Measurements from ENCODE around the gene FRY.

FRY gene

DNA sequence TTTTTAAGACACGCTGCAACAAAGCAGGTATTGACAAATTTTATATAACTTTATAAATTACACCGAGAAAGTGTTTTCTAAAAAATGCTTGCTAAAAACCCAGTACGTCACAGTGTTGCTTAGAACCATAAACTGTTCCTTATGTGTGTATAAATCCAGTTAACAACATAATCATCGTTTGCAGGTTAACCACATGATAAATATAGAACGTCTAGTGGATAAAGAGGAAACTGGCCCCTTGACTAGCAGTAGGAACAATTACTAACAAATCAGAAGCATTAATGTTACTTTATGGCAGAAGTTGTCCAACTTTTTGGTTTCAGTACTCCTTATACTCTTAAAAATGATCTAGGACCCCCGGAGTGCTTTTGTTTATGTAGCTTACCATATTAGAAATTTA lies 284.9 kb downstream of the FRY start:
- no peak for DNase-seq (ENCODE audit: extremely low spot score)
- ChIA-PET POLR2A (no interaction called here), CTCF (interaction anchor here (1.4 kb wide), 1 partner anchor 407 kb away, joined by 4 read pairs; no protein-coding TSS in a partner anchor)

DNA sequence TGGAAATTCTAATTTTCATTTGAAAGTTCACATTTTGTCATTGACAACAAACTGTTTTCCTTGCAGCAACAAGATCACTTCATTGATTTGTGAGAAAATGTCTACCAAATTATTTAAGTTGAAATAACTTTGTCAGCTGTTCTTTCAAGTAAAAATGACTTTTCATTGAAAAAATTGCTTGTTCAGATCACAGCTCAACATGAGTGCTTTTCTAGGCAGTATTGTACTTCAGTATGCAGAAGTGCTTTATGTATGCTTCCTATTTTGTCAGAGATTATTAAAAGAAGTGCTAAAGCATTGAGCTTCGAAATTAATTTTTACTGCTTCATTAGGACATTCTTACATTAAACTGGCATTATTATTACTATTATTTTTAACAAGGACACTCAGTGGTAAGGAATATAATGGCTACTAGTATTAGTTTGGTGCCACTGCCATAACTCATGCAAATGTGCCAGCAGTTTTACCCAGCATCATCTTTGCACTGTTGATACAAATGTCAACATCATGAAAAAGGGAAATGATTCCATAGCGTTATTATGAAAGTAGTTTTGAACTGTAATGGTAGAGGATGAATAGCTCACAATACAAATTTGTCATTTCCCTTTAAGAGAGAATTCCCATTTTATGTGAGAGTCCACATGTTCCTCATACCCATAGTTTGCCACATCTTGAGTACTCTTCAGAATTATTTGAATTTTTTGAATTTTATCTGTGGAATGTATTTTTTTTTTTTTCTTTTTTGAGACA lies 286.3 kb downstream of the FRY start:
- no peak for DNase-seq (ENCODE audit: extremely low spot score)
- ChIA-PET CTCF (no interaction called here), POLR2A (no interaction called here)
- TF ChIP-seq SP1 (IDR thresholded peaks at IDR 0.05) (no peak), NFRKB (IDR thresholded peaks at IDR 0.05) (no peak), TARDBP (IDR thresholded peaks at IDR 0.05) (no peak), BHLHE40 (IDR thresholded peaks at IDR 0.05; ENCODE audit: borderline replicate concordance) (no peak), FOXK2 (IDR thresholded peaks at IDR 0.05) (no peak), ARNT (IDR thresholded peaks at IDR 0.05) (no peak), HDGF (IDR thresholded peaks at IDR 0.05; ENCODE audit: borderline replicate concordance) (no peak), ELF4 (IDR thresholded peaks at IDR 0.05) (no peak), ZNF384 (IDR thresholded peaks at IDR 0.05) (no peak), SUZ12 (IDR thresholded peaks at IDR 0.05) (no peak), CTBP1 (IDR thresholded peaks at IDR 0.05; ENCODE audit: borderline replicate concordance) (no peak)

More for the DNA sequence above, 284.9 kb downstream of the FRY start:
- TF ChIP-seq, protein P1, sequence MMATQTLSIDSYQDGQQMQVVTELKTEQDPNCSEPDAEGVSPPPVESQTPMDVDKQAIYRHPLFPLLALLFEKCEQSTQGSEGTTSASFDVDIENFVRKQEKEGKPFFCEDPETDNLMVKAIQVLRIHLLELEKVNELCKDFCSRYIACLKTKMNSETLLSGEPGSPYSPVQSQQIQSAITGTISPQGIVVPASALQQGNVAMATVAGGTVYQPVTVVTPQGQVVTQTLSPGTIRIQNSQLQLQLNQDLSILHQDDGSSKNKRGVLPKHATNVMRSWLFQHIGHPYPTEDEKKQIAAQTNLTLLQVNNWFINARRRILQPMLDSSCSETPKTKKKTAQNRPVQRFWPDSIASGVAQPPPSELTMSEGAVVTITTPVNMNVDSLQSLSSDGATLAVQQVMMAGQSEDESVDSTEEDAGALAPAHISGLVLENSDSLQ (IDR thresholded peaks at IDR 0.05) = no peak
- no peak for TF ChIP-seq BHLHE40 (IDR thresholded peaks at IDR 0.05; ENCODE audit: borderline replicate concordance)
- TF ChIP-seq FOXA1 (IDR thresholded peaks at IDR 0.05) = no peak
- no peak for TF ChIP-seq LEF1 (IDR thresholded peaks at IDR 0.05; ENCODE audit: borderline replicate concordance)
- no peak for TF ChIP-seq ARNT (IDR thresholded peaks at IDR 0.05)
- no peak for TF ChIP-seq ELF4 (IDR thresholded peaks at IDR 0.05)
- no peak for TF ChIP-seq TARDBP (IDR thresholded peaks at IDR 0.05)
- TF ChIP-seq FOXK2 (IDR thresholded peaks at IDR 0.05) = no peak
- TF ChIP-seq CTBP1 (IDR thresholded peaks at IDR 0.05; ENCODE audit: borderline replicate concordance) = no peak
- no peak for TF ChIP-seq SUZ12 (IDR thresholded peaks at IDR 0.05)
- no peak for TF ChIP-seq FOXM1 (IDR thresholded peaks at IDR 0.05; ENCODE audit: borderline replicate concordance)

DNA sequence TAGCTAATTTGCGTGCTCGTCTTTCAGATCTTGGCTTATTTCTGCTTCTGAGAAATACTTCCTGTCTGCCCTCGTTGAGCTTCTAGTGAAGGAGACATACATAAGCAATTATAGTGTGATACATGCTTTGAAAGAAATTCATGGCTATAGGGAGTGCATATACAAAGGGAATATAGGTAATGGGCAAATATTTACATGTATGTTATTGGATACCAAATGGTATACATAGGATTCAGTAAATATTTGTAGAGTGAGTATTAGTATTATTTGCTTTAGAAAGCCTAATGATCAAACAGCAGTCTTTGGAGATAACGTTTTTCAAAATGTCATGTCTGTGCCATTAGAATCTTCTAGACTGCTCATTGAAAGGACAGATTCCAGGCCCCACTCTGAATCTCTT lies 289.0 kb downstream of the FRY start:
- no peak for TF ChIP-seq NFRKB (IDR thresholded peaks at IDR 0.05)
- no peak for DNase-seq (ENCODE audit: extremely low spot score)
- ChIA-PET CTCF (no interaction called here), POLR2A (no interaction called here)

DNA sequence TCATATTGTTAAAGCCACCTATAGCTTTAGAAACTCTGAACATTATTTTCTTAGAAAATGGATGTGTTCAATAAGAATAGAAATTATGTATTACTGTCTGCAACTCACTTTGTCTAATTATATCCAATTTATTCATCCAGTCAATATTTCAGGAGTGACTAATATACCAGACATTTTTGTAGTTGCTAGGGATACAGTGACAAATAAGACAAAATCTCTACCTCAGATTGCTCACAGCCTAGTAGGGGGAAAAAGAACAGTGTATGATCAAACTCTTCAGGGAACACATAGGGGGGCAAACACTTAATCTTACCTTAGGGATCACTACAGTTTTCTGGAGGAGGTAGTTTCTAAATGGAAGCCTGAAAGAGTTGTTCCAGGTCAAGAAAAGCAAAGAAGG lies 292.3 kb downstream of the FRY start:
- DNase-seq (ENCODE audit: extremely low spot score) = no peak
- POLR2A ChIA-PET = interaction anchor here (2.1 kb wide), 1 partner anchor 9 kb away, joined by 13 read pairs; the partner anchor contains the start of genes BRCA2 and ZAR1L
- TF ChIP-seq LEF1 (IDR thresholded peaks at IDR 0.05; ENCODE audit: borderline replicate concordance) (no peak), ELF4 (IDR thresholded peaks at IDR 0.05) (no peak), L3MBTL2 (conservative IDR thresholded peaks at IDR 0.05) (no peak), FOXK2 (IDR thresholded peaks at IDR 0.05) (no peak), CTBP1 (IDR thresholded peaks at IDR 0.05; ENCODE audit: borderline replicate concordance) (no peak), ARNT (IDR thresholded peaks at IDR 0.05) (no peak), SUZ12 (IDR thresholded peaks at IDR 0.05) (no peak), FOXM1 (IDR thresholded peaks at IDR 0.05; ENCODE audit: borderline replicate concordance) (no peak), NFRKB (IDR thresholded peaks at IDR 0.05) (no peak), ZNF384 (IDR thresholded peaks at IDR 0.05) (no peak), TARDBP (IDR thresholded peaks at IDR 0.05) (no peak), FOXA1 (IDR thresholded peaks at IDR 0.05) (no peak), HDGF (IDR thresholded peaks at IDR 0.05; ENCODE audit: borderline replicate concordance) (no peak), BHLHE40 (IDR thresholded peaks at IDR 0.05; ENCODE audit: borderline replicate concordance) (no peak), SP1 (IDR thresholded peaks at IDR 0.05) (no peak)
- TF ChIP-seq, protein P1 (IDR thresholded peaks at IDR 0.05) = no peak
- CTCF ChIA-PET = no interaction called here

DNA sequence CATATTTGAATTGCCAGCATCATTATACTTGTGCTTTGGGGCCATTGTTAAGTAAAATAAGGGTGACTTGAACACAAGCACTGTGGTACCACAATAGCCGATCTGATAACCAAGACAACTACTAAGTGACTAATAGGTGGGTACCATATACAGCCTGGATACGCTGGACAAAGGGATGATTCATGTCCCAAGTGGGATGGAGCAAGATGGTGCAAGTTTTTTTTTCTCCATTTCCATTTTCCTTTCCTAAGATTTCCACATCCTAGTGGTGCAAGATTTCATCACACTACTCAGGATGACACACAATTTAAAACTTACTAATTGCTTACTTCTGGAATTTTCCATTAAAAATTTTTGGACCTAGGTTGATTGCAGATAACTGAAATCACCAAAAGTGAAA lies 298.9 kb downstream of the FRY start:
- no peak for DNase-seq (ENCODE audit: extremely low spot score)
- POLR2A ChIA-PET = no interaction called here
- CTCF ChIA-PET = no interaction called here

DNA sequence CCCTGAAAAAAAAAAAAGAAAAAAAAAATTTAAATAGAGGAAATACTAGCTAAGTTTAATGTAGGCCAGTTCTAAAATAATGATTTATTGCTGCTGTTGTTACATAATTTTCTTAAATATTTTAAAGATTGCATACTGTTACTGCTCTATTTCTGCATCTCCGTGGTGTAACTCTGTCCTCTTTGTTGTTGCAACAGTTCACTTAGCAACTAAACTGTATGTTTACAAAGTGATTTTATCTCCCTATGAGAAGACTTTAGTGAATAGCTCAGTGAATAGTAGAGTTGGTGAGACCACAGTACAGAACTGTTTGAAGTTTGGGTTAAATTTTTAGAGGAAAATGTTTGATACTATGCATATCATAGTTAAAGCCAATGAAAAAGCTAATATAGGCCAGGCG lies 303.1 kb downstream of the FRY start:
- CTCF ChIA-PET = interaction anchor here (0.6 kb wide), 1 partner anchor 23 kb away, joined by 3 read pairs; no protein-coding TSS in a partner anchor
- DNase-seq (ENCODE audit: extremely low spot score) = no peak
- POLR2A ChIA-PET = interaction anchor here (3.2 kb wide), 1 partner anchor 19 kb away, joined by 10 read pairs; the partner anchor contains the start of genes BRCA2 and ZAR1L
- no peak for TF ChIP-seq LEF1 (IDR thresholded peaks at IDR 0.05; ENCODE audit: borderline replicate concordance)

More for the DNA sequence above, 298.9 kb downstream of the FRY start:
- no peak for TF ChIP-seq L3MBTL2 (conservative IDR thresholded peaks at IDR 0.05)
- TF ChIP-seq LEF1 (IDR thresholded peaks at IDR 0.05; ENCODE audit: borderline replicate concordance) = no peak
- TF ChIP-seq CTBP1 (IDR thresholded peaks at IDR 0.05; ENCODE audit: borderline replicate concordance) = no peak
- no peak for TF ChIP-seq ARNT (IDR thresholded peaks at IDR 0.05)
- no peak for TF ChIP-seq ZNF384 (IDR thresholded peaks at IDR 0.05)
- TF ChIP-seq SP1 (IDR thresholded peaks at IDR 0.05) = no peak

DNA sequence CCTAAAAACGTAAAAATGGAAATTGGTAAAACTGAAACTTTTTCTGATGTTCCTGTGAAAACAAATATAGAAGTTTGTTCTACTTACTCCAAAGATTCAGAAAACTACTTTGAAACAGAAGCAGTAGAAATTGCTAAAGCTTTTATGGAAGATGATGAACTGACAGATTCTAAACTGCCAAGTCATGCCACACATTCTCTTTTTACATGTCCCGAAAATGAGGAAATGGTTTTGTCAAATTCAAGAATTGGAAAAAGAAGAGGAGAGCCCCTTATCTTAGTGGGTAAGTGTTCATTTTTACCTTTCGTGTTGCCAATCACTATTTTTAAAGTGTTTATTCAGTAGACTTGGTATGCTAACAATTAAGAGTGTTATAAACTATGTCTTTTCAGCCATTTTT lies 309.3 kb downstream of the FRY start:
- no peak for TF ChIP-seq NFRKB (IDR thresholded peaks at IDR 0.05)
- no peak for TF ChIP-seq FOXK2 (IDR thresholded peaks at IDR 0.05)
- no peak for TF ChIP-seq SUZ12 (IDR thresholded peaks at IDR 0.05)
- CTCF ChIA-PET = no interaction called here
- DNase-seq (ENCODE audit: extremely low spot score) = no peak
- POLR2A ChIA-PET = no interaction called here
